SIG-M5 treated with dmso at 0.1 percent for 504 hours (cell line): ENCODE results near the gene DISC1.
A peak's percentile ranks its signal among the peaks of the same experiment; 100 is the strongest.
"Not testable (repeated sequence)": the region's sequence is repeated elsewhere in the genome, so short reads cannot be mapped to it uniquely, and the experiment has no call there.

Experiments used
- DNase-seq: peaks from one replicate; lab custom pipeline; 2025; ENCODE audit not compliant: unreplicated experiment; lab: John Stamatoyannopoulos, UW

Gene DISC1

DNA sequence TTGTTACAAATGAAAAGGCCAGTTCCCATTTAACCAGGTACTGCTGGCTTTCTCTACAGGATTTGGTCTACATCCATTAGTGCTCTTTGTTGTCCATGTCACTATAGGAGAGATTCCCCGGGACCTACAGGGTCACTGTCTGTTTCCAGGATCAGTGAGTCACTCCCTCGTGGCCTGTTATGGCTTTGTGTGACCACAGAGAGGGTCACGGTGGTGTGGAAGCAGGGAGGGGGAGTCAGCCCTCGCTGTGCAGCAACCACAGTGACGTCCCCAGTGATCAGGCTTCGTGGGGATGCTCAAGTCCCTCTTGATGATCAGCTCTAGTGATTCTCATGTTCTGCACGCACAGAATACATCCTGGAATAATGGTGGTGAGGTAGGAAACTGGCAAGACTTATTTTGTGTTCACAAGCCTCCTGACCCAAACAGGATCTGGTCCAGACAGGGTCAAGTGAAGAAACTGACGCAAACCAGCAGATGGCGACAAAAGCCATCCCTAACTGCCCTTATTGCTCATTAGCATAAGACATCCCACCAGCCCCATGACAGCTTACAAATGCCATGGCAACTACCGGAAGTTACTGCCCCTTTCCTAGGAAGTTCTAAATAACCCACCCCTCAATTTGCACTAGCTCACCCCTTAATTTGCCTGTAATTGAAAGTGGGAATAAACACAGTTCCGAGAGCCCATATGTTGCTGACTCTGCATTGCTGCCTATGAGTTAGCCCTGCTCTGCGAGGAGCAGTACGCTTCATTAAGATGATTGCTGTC is 98.5 kb downstream of the DISC1 start:
- DNase-seq: peak; percentile 82

DNA sequence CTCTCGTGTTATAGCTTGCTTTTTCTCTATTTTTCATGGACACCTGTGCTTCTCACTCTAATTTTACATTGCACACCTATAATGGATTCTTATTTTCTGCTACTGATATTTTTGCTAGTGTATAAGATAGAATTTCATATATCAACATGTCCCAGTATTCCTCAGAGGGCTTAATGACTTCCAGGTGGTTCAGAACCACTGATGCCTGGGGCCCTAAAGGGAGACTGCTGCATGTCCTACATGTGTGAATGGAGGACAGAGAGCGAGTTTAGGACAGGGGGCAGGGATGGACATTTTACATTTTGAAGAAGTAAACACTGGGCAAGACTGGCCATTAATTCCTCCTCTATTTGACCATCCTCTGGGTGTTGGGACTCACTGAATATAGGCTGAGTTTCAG is 100.6 kb downstream of the DISC1 start:
- DNase-seq: no peak

- DNase-seq: not testable (repeated sequence)
These were observed 102.4 kb downstream of the DISC1 start for GRCh38 chr1:231728987-231729386.

DNA sequence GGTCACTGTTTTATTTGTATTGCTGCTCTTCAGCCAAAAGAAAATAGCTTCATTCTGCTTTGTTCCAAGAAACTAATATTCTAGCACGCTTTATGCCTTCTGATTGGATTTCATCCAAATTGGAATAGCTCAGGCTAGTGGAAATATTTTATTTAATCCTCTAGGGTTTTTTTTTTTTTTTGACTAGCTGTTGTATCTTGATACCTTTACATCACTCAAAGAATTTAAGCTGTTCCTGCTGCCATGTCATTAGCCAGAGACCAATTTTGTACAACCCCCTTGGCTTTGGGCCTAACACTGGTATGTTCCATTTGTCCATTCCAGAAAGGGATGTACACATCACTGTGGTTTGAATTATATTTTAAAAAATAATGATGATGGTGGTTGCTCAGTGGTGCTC is 103.0 kb downstream of the DISC1 start:
- DNase-seq: no peak

GRCh38 chr1:231731268-231731667 is 104.7 kb downstream of the DISC1 start:
- no peak for DNase-seq

- DNase-seq: no peak
These were observed 106.5 kb downstream of the DISC1 start for GRCh38 chr1:231733063-231733462.

GRCh38 chr1:231733672-231734071 is 107.1 kb downstream of the DISC1 start:
- DNase-seq: no peak

- no peak for DNase-seq
These were observed 107.8 kb downstream of the DISC1 start for GRCh38 chr1:231734417-231734816.

- no peak for DNase-seq
These were observed 108.8 kb downstream of the DISC1 start for GRCh38 chr1:231735411-231735810.

DNA sequence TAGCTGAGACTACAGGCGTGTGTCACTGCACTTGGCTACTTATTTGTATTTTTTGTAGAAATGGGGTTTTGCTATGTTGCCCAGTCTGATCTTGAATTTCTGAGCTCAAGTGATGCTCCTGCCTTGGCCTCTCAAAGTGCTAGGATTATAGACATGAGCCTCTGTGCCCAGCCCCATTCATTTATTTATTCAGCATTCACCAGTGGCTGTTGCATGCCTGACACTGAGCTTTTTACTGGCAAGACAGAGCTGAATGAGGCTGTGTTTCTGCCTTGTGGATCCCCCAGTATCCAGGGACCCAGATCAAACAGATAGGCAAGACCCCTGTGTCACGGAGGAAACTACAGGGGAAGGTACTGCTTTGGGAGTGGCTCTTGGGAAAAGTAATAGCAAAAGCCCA is 109.4 kb downstream of the DISC1 start:
- DNase-seq: no peak

GRCh38 chr1:231736464-231736863 is 109.9 kb downstream of the DISC1 start:
- no peak for DNase-seq

- DNase-seq: no peak
These were observed 112.0 kb downstream of the DISC1 start for GRCh38 chr1:231738554-231738953.

GRCh38 chr1:231743966-231744365 is 117.4 kb downstream of the DISC1 start:
- no peak for DNase-seq

- no peak for DNase-seq
These were observed 122.3 kb downstream of the DISC1 start for GRCh38 chr1:231748760-231749415.

GRCh38 chr1:231750296-231750695 is 123.7 kb downstream of the DISC1 start:
- peak; percentile 10 for DNase-seq

- peak; percentile 92 for DNase-seq
These were observed 124.3 kb downstream of the DISC1 start for GRCh38 chr1:231750818-231751362.

GRCh38 chr1:231751415-231751814 is 124.8 kb downstream of the DISC1 start:
- DNase-seq: peak; percentile 58

GRCh38 chr1:231753313-231753712 is 126.7 kb downstream of the DISC1 start:
- DNase-seq: no peak

GRCh38 chr1:231757101-231757404 is 130.5 kb downstream of the DISC1 start:
- peak; percentile 91 for DNase-seq

- no peak for DNase-seq
These were observed 131.2 kb downstream of the DISC1 start for GRCh38 chr1:231757759-231758158.

GRCh38 chr1:231761252-231761651 is 134.7 kb downstream of the DISC1 start:
- DNase-seq: no peak

DNA sequence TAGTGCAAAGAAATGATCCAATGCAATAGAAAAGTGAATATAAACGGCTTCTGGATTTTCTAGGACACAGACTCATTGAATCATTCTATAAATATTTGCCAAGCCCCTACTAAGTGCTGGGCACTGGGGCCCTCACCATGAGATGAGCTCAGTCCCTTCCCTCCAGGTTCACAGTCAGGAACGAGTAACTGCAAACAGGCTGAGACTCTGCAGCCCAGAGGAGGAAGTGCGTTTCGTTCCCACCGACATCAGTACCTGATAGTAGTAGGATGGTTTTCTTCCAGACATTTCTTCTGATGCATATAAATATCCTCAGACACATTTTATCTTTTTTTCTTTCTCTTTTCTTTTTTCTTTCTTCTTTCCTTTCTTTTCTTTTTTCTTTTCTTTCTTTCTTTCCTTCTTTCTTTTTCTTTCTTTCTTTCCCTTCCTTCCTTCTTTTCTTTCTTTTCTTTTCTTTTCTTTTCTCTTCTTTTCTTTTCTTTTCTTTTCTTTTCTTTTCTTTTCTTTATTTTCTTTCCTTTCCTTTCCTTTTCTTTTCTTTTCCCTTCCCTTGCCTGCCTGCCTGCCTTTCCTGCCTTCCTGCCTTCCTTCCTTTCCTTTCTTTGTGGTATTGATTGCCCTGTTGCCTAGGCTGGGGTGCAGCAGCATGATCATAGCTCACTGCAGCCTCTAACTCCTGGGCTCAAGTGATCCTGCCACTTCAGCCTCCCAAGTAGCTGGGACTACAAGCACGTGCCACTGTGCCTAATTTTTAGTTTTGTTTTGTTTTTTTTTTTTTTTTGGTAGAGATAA is 135.4 kb downstream of the DISC1 start:
- DNase-seq: no peak
